ENCODE measurements around the gene GET4.

The GET4 gene

GRCh38 chr7:876077-876971 lies at the start of gene GET4:
Gene GET4 (plus strand): TSS chr7:876554. CDS start chr7:876646, 92 bp downstream.
- peak; percentile 95 for DNase-seq (ENCODE audit: low read depth in 2 of 2)

GRCh38 chr7:828793-829561 lies 47.4 kb upstream of the GET4 start:
- no peak for DNase-seq (ENCODE audit: low read depth in 2 of 2)

- no peak for DNase-seq (ENCODE audit: low read depth in 2 of 2)
These were observed 46.3 kb upstream of the GET4 start for GRCh38 chr7:830069-830468.

GRCh38 chr7:831596-832166 lies 44.7 kb upstream of the GET4 start:
- no peak for DNase-seq (ENCODE audit: low read depth in 2 of 2)

GRCh38 chr7:832167-832967 lies 44.0 kb upstream of the GET4 start, which contains the start of gene SUN1:
Gene SUN1 (plus strand): TSS chr7:832476. CDS start chr7:832525, 49 bp downstream.
- peak in 1 of 2 donors; percentile 64 for DNase-seq (ENCODE audit: low read depth in 2 of 2)

GRCh38 chr7:832968-833424 lies 43.4 kb upstream of the GET4 start:
- DNase-seq (ENCODE audit: low read depth in 2 of 2) = no peak

GRCh38 chr7:833601-834258 lies 42.6 kb upstream of the GET4 start:
- no peak for DNase-seq (ENCODE audit: low read depth in 2 of 2)

GRCh38 chr7:834277-834676 lies 42.1 kb upstream of the GET4 start:
- DNase-seq (ENCODE audit: low read depth in 2 of 2) = no peak

- no peak for DNase-seq (ENCODE audit: low read depth in 2 of 2)
These were observed 41.3 kb upstream of the GET4 start for GRCh38 chr7:835021-835420.

- no peak for DNase-seq (ENCODE audit: low read depth in 2 of 2)
These were observed 40.6 kb upstream of the GET4 start for GRCh38 chr7:835485-836401.

GRCh38 chr7:836429-836828 lies 39.9 kb upstream of the GET4 start:
- DNase-seq (ENCODE audit: low read depth in 2 of 2) = no peak

GRCh38 chr7:837001-837400 lies 39.4 kb upstream of the GET4 start:
- no peak for DNase-seq (ENCODE audit: low read depth in 2 of 2)

GRCh38 chr7:840001-840600 lies 36.3 kb upstream of the GET4 start:
- DNase-seq (ENCODE audit: low read depth in 2 of 2) = no peak

GRCh38 chr7:841943-842342 lies 34.4 kb upstream of the GET4 start:
- no peak for DNase-seq (ENCODE audit: low read depth in 2 of 2)

- no peak for DNase-seq (ENCODE audit: low read depth in 2 of 2)
These were observed 33.8 kb upstream of the GET4 start for GRCh38 chr7:842431-843031.

- no peak for DNase-seq (ENCODE audit: low read depth in 2 of 2)
These were observed 33.1 kb upstream of the GET4 start for GRCh38 chr7:843230-843629.

- no peak for DNase-seq (ENCODE audit: low read depth in 2 of 2)
These were observed 32.3 kb upstream of the GET4 start for GRCh38 chr7:844043-844442.

GRCh38 chr7:844514-844913 lies 31.8 kb upstream of the GET4 start:
- no peak for DNase-seq (ENCODE audit: low read depth in 2 of 2)

GRCh38 chr7:845091-845490 lies 31.3 kb upstream of the GET4 start:
- no peak for DNase-seq (ENCODE audit: low read depth in 2 of 2)

All from stimulated activated CD8-positive, alpha-beta memory T cell treated with anti-CD3 and anti-CD28 coated beads, Interleukin-15, amount 100 ng/mL, for 4 hours (primary cell).